Panc1 (cell line): ENCODE data around the gene HDLBP. TPM values are rescaled to one million over a fixed set of nuclear protein-coding genes. Genes with fewer than 3 reads are reported as not detected.

ENCODE experiments used
- ATAC-seq: fragments of 200-7000 bp; cut with Tn5 transposase; 2 replicates; pipeline ENCODE4 v1.9.1; 2020; ENCODE audit warnings: mild to moderate bottlenecking, moderate library complexity
- BruUV-seq: library from RNA; stranded (reverse); fragments of 400-500 nt; replicated peaks from 2 replicates; lab custom pipeline; 2021; lab: Mats Ljungman, UMichigan
- CTCF ChIA-PET: fragments of 300-600 bp; sonication (Branson Sonifier 250); formaldehyde crosslinking; loops from one replicate; lab custom pipeline; 2022; ENCODE audit warnings: antibody characterized with exemption; lab: Charles Lee
- POLR2A ChIA-PET: fragments of 300-600 bp; sonication (Branson Sonifier 250); formaldehyde crosslinking; loops from one replicate; lab custom pipeline; 2022; ENCODE audit warnings: antibody characterized with exemption; lab: Charles Lee
- DNase-seq: peaks from one replicate; pipeline ENCODE4 v3.0.0-alpha.2; 2010; ENCODE audit warnings: low read depth, low spot score
- H3K27ac ChIP-seq: 2 replicates; pipeline ENCODE4 v1.5.1; 2011; ENCODE audit warnings: mild to moderate bottlenecking, low read length, inconsistent platforms
- H3K27me3 ChIP-seq: fragments of 200-500 bp; sonication (Bioruptor generic); 2 replicates; pipeline ENCODE4 v1.6.0; 2014; ENCODE audit warnings: low read length, inconsistent platforms; ENCODE audit not compliant: control insufficient read depth, insufficient read depth
- H3K36me3 ChIP-seq: fragments of 200-500 bp; sonication (Bioruptor generic); 2 replicates; pipeline ENCODE4 v1.5.1; 2014; ENCODE audit warnings: inconsistent platforms, mild to moderate bottlenecking, low read length, moderate library complexity; ENCODE audit not compliant: control insufficient read depth, insufficient read depth
- H3K4me1 ChIP-seq: 2 replicates; pipeline ENCODE4 v1.5.1; 2011; ENCODE audit warnings: inconsistent platforms, mild to moderate bottlenecking, low read length, moderate library complexity; ENCODE audit not compliant: control insufficient read depth, insufficient read depth
- H3K4me3 ChIP-seq, 2 experiments: 2 replicates each; pipeline ENCODE4 v1.5.1; 2011 to 2012; ENCODE audit warnings: low read depth in 2 of 2, low read length in 2 of 2, mild to moderate bottlenecking in 2 of 2, inconsistent platforms in 1 of 2, moderate library complexity in 1 of 2
- H3K9me3 ChIP-seq: fragments of 200-500 bp; sonication (Bioruptor generic); 2 replicates; pipeline ENCODE4 v1.5.1; 2014; ENCODE audit warnings: low read depth, mild to moderate bottlenecking, inconsistent platforms, low read length, moderate library complexity; ENCODE audit not compliant: control insufficient read depth, insufficient read depth
- CTCF ChIP-seq: fragments of 450-650 bp; IDR thresholded peaks from 2 replicates; pipeline ENCODE4 v1.5.1; 2017; ENCODE audit warnings: mild to moderate bottlenecking
- POLR2AphosphoS5 ChIP-seq: IDR thresholded peaks from 2 replicates; pipeline ENCODE4 v1.6.1; 2012; ENCODE audit warnings: mild to moderate bottlenecking, low read depth, low read length, moderate library complexity
- REST ChIP-seq, 2 experiments: IDR thresholded peaks; 2 replicates each; pipeline ENCODE4 v1.6.1; 2011 to 2012; ENCODE audit warnings: low read depth in 2 of 2, control low read depth in 1 of 2, low read length in 1 of 2, mild to moderate bottlenecking in 1 of 2, moderate library complexity in 1 of 2; ENCODE audit not compliant: insufficient read depth in 1 of 2
- SIN3A ChIP-seq: IDR thresholded peaks from 2 replicates; pipeline ENCODE4 v1.6.1; 2012; ENCODE audit warnings: low read depth, mild to moderate bottlenecking, low read length, moderate library complexity, borderline replicate concordance; ENCODE audit not compliant: insufficient read depth
- TCF7L2 ChIP-seq: IDR thresholded peaks from 2 replicates; pipeline ENCODE4 v1.6.1; 2011; ENCODE audit warnings: mild to moderate bottlenecking, low read depth, low read length, inconsistent platforms
- in situ Hi-C: cut with HindIII; loops from 2 replicates; pipeline ENCODE4 v1.10.0; 2016; ENCODE audit warnings: low sequenced_read_pairs, low pct_unique_long_range_greater_than_20kb
- intact Hi-C: fragments of 100-400 bp; cut with micrococcal nuclease; formaldehyde crosslinking; loops from one replicate; pipeline ENCODE4 v1.10.0; 2022; ENCODE audit not compliant: unreplicated experiment
- total RNA-seq: library from RNA; stranded (reverse); gene quantifications from one replicate; pipeline ENCODE4 v1.2.1, GENCODE V29; 2021; ENCODE audit not compliant: unreplicated experiment

The HDLBP gene
- total RNA-seq, 1 experiment from 2014 or later = 656 TPM

- Histone ChIP-seq H3K9me3 (no peaks in the 10 kb centered on the region), H3K27ac (0 out of 2 replicates have a peak overlapping the region, but pooled peaks have one; percentile 26), H3K36me3 (peaks cover 7% of the 10 kb centered on the region), H3K4me1 (peaks cover 42% of the 10 kb centered on the region), H3K27me3 (no peaks in the 10 kb centered on the region), H3K4me3 (no peak overlapping the region)
- ChIA-PET POLR2A (interaction anchor here (0.5 to 0.6 kb wide), 2 partner anchors 33 to 43 kb away, joined by 4 read pairs; no protein-coding TSS in a partner anchor), CTCF (no interaction called here)
- TF ChIP-seq TCF7L2 = no peak
- TF ChIP-seq SIN3A = no peak
- no peak for TF ChIP-seq REST (IDR thresholded peaks at IDR 0.05; ENCODE audit: insufficient read depth in 1 of 2, low read depth in 2 of 2, low read length in 1 of 2)
- no peak for TF ChIP-seq POLR2AphosphoS5
- TF ChIP-seq CTCF = no peak
- no peak for DNase-seq
- in situ Hi-C loops = no loop called here
- intact Hi-C loops = no loop called here
- no peak for ATAC-seq
- TSS peak; percentile 52 for BruUV-seq
Observed at GRCh38 chr2:241358470-241358869, 43.0 kb upstream of the HDLBP start.

- Histone ChIP-seq H3K27me3 (no peaks in the 10 kb centered on the region), H3K4me1 (peaks cover 35% of the 10 kb centered on the region), H3K4me3 (peak overlapping the region; percentile 65 to 84), H3K27ac (peak overlapping the region; percentile 83), H3K9me3 (no peaks in the 10 kb centered on the region), H3K36me3 (peaks cover 15% of the 10 kb centered on the region)
- in situ Hi-C loops (no loop called here), intact Hi-C loops (no loop called here)
- POLR2A ChIA-PET = no interaction called here
- ATAC-seq (no peak), DNase-seq (no peak)
- no TSS peak for BruUV-seq
- no peak for TF ChIP-seq POLR2AphosphoS5
- no peak for TF ChIP-seq SIN3A
- no peak for TF ChIP-seq REST (IDR thresholded peaks at IDR 0.05; ENCODE audit: insufficient read depth in 1 of 2, low read depth in 2 of 2, low read length in 1 of 2)
- no peak for TF ChIP-seq CTCF
- no peak for TF ChIP-seq TCF7L2
- CTCF ChIA-PET = no interaction called here
Observed at GRCh38 chr2:241357531-241357930, 42.1 kb upstream of the HDLBP start.
